ENCODE results near the gene TTC7B.

TTC7B gene

DNA sequence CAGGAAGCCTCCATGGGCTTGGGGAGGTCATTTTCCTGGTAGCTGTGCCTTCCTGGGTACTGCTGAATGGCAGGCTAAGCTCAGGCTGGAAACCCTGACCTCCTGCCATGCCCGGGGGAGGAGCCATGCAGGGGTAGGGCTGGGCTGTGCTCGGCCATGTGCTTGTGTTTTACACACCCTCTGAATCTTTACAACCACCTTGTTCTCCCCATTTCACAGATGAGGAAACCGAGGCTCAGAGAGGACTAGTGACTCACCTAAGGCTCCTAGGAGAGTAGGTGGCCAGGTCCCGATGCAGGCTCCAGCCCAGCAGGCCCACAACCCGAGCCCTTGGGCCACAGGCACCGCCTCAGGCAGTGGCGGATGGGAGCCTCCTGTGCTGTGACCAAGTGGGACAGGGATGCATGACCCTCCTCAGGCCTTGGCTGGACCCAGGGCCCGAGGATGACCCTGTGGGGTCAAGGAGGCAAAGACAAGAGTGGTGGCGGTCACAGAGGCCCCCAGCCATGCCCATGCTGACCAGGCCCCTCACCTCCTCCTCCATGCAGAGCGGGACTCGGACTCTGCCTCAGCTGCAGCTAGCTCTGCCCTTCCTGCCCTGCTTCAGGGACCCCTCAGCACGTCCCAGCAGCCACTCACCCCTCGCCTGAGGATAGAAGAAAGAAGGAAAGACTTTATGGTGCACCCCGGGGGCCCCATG lies 283.3 kb downstream of the TTC7B start:
- Histone ChIP-seq H3K4me2 (ENCODE audit: low read length) (no peak overlapping the region), H3K9me3 (ENCODE audit: low read length) (no peaks in the 10 kb centered on the region), H3K36me3 (ENCODE audit: insufficient read depth, low read length) (no peaks in the 10 kb centered on the region), H3K9ac (ENCODE audit: low read length) (no peak overlapping the region), H3K4me3 (ENCODE audit: low read depth, low read length, poor library complexity, severe bottlenecking) (no peak overlapping the region), H2AFZ (ENCODE audit: low read length) (no peak overlapping the region), H3K27ac (ENCODE audit: low read depth, low read length, poor library complexity, severe bottlenecking) (no peak overlapping the region), H3F3A (ENCODE audit: insufficient read depth, low read length) (no peaks in the 10 kb centered on the region), H3K27me3 (ENCODE audit: insufficient read depth, low read length) (0 out of 2 replicates have a peak, but pooled peaks cover 6% of the 10 kb centered on the region), H3K4me1 (ENCODE audit: insufficient read depth, low read length, severe bottlenecking) (no peaks in the 10 kb centered on the region), H3K9me2 (ENCODE audit: low read depth, low read length) (no peaks in the 10 kb centered on the region), H3K79me2 (ENCODE audit: insufficient read depth, low read length) (no peaks in the 10 kb centered on the region), H4K20me1 (ENCODE audit: insufficient read depth, low read length) (no peaks in the 10 kb centered on the region)
- no peak for TF ChIP-seq EZH2 (IDR thresholded peaks at IDR 0.05; ENCODE audit: borderline replicate concordance, low read length)
- TF ChIP-seq, protein P1, sequence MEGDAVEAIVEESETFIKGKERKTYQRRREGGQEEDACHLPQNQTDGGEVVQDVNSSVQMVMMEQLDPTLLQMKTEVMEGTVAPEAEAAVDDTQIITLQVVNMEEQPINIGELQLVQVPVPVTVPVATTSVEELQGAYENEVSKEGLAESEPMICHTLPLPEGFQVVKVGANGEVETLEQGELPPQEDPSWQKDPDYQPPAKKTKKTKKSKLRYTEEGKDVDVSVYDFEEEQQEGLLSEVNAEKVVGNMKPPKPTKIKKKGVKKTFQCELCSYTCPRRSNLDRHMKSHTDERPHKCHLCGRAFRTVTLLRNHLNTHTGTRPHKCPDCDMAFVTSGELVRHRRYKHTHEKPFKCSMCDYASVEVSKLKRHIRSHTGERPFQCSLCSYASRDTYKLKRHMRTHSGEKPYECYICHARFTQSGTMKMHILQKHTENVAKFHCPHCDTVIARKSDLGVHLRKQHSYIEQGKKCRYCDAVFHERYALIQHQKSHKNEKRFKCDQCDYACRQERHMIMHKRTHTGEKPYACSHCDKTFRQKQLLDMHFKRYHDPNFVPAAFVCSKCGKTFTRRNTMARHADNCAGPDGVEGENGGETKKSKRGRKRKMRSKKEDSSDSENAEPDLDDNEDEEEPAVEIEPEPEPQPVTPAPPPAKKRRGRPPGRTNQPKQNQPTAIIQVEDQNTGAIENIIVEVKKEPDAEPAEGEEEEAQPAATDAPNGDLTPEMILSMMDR (IDR thresholded peaks at IDR 0.05; ENCODE audit: low read length) = no peak

DNA sequence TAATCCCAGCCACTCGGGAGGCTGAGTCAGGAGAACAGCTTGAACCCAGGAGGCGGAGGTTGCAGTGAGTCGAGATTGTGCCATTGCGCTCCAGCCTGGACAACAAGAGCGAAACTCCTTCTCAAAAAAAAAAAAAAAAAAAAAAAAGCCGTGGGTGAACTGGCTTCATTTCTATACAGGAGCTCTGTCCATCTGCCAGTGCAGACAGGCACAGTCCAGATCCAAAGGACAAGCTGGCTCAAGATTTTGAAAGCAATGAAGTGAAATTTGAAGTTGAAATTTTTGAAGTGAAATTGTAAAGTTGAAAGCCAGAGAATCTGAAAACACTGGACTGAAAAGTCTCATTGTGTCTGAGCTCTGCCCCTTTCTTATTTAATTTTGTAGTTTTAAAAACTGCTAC lies 284.7 kb downstream of the TTC7B start:
- H3K27ac ChIP-seq (ENCODE audit: low read depth, low read length, poor library complexity, severe bottlenecking) = no peak overlapping the region
- no peaks in the 10 kb centered on the region for H3K4me1 ChIP-seq (ENCODE audit: insufficient read depth, low read length, severe bottlenecking)
- no peaks in the 10 kb centered on the region for H3K9me2 ChIP-seq (ENCODE audit: low read depth, low read length)
- no peak for TF ChIP-seq EZH2 (IDR thresholded peaks at IDR 0.05; ENCODE audit: borderline replicate concordance, low read length)
- TF ChIP-seq, protein P1 (IDR thresholded peaks at IDR 0.05; ENCODE audit: low read length) = no peak
- peaks cover 4% of the 10 kb centered on the region; the same call in 1 of the 2 replicates for H3K27me3 ChIP-seq (ENCODE audit: insufficient read depth, low read length)
- H3K79me2 ChIP-seq (ENCODE audit: insufficient read depth, low read length) = no peaks in the 10 kb centered on the region
- H3F3A ChIP-seq (ENCODE audit: insufficient read depth, low read length) = no peaks in the 10 kb centered on the region
- H3K9ac ChIP-seq (ENCODE audit: low read length) = no peak overlapping the region
- no peak overlapping the region for H2AFZ ChIP-seq (ENCODE audit: low read length)
- H3K4me2 ChIP-seq (ENCODE audit: low read length) = no peak overlapping the region
- no peaks in the 10 kb centered on the region for H3K9me3 ChIP-seq (ENCODE audit: low read length)
- H3K4me3 ChIP-seq (ENCODE audit: low read depth, low read length, poor library complexity, severe bottlenecking) = no peak overlapping the region
- no peaks in the 10 kb centered on the region for H4K20me1 ChIP-seq (ENCODE audit: insufficient read depth, low read length)
- no peaks in the 10 kb centered on the region; the same call in 1 of the 2 replicates for H3K36me3 ChIP-seq (ENCODE audit: insufficient read depth, low read length)

DNA sequence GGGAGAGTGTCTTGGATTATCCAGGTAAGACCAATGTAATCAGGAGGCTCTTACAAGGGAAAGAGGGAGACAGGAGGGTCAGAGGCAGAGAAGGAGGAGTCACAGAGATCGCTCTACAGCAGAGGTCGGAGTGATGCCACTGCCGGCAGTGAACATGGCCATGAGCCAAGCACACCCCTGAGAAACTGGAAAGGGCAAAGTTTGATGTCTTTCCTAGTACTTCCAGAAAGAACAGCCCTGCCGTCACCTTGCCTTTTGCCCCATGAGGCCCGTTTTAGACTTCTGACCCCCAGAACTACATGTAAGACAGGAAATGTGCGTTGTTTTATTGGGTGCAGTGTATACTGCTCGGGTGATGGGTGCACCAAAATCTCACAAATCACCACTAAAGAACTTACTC lies 285.7 kb downstream of the TTC7B start:
- Histone ChIP-seq H3K9ac (ENCODE audit: low read length) (no peak overlapping the region), H3K9me3 (ENCODE audit: low read length) (no peaks in the 10 kb centered on the region), H3K9me2 (ENCODE audit: low read depth, low read length) (no peaks in the 10 kb centered on the region), H3K27ac (ENCODE audit: low read depth, low read length, poor library complexity, severe bottlenecking) (no peak overlapping the region), H3K36me3 (ENCODE audit: insufficient read depth, low read length) (no peaks in the 10 kb centered on the region; the same call in 1 of the 2 replicates), H2AFZ (ENCODE audit: low read length) (no peak overlapping the region), H4K20me1 (ENCODE audit: insufficient read depth, low read length) (no peaks in the 10 kb centered on the region), H3K79me2 (ENCODE audit: insufficient read depth, low read length) (no peaks in the 10 kb centered on the region), H3K4me1 (ENCODE audit: insufficient read depth, low read length, severe bottlenecking) (no peaks in the 10 kb centered on the region), H3K4me2 (ENCODE audit: low read length) (no peak overlapping the region), H3F3A (ENCODE audit: insufficient read depth, low read length) (no peaks in the 10 kb centered on the region), H3K4me3 (ENCODE audit: low read depth, low read length, poor library complexity, severe bottlenecking) (no peak overlapping the region), H3K27me3 (ENCODE audit: insufficient read depth, low read length) (peaks cover 4% of the 10 kb centered on the region; the same call in 1 of the 2 replicates)
- no peak for TF ChIP-seq EZH2 (IDR thresholded peaks at IDR 0.05; ENCODE audit: borderline replicate concordance, low read length)
- TF ChIP-seq, protein P1 (IDR thresholded peaks at IDR 0.05; ENCODE audit: low read length) = no peak
